AG10803 (cell line): ENCODE measurements around the gene FAM156B.
A peak's percentile ranks its signal among the peaks of the same experiment; 100 is the strongest.
"Not testable (repeated sequence)": the region's sequence is repeated elsewhere in the genome, so short reads cannot be mapped to it uniquely, and the experiment has no call there.

ENCODE experiments used
- DNase-seq: peaks from one replicate; pipeline ENCODE4 v3.0.0; 2010; ENCODE audit warnings: low read depth
- H3K4me3 ChIP-seq: 2 replicates; pipeline ENCODE4 v1.5.1; 2011; ENCODE audit warnings: mild to moderate bottlenecking, low read length, control low read depth
- TF ChIP-seq, protein P1 (sequence below): conservative IDR thresholded peaks from 2 replicates; pipeline ENCODE4 v1.5.1; 2011; ENCODE audit warnings: mild to moderate bottlenecking, low read length, control low read depth, inconsistent platforms

Gene FAM156B

GRCh38 chrX:52888090-52888489 lies 9.0 kb upstream of the FAM156B start:
- DNase-seq, H3K4me3 ChIP-seq: not testable (repeated sequence)

DNA sequence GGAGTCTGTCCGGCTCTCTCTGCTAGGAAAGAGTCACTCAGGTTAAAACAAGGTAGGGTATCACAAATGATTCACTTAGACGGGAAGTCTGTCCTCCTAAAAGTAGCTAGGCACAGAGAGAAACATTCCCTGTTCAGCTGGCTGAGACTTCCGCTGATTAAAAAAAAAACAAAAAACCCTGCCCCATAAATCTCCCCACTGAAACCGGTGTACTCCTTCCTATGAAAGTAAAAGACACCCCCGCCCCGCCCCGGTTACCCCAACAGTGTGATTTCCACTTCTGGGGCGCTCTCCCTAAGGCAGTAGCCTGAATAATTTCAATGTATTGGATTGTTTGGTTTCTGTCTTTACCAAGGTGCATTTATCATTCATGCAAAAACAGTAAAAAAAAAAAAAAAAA lies 692 bp upstream of the FAM156B start:
- H3K4me3 ChIP-seq, DNase-seq: not testable (repeated sequence)

DNA sequence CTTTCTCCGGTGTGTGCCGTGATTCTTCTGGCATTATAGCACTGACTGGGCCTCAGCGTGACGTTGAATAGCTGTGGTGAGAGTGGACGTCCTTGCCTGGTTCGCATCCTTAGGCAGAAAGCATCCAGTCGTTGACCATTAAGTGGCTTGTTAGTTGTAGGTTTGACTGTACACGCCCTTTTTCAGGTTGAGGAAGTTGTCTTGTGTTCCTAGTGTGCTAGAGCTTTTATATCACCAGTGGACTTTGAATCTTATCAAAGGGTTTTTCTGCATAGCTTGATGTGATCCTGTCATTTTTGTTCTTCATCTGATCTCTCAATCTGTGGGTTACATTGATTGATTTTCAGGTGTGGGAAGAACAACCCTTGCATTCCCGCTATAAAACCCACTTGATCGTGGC lies 8.4 kb downstream of the FAM156B start:
- not testable (repeated sequence) for DNase-seq, H3K4me3 ChIP-seq

DNA sequence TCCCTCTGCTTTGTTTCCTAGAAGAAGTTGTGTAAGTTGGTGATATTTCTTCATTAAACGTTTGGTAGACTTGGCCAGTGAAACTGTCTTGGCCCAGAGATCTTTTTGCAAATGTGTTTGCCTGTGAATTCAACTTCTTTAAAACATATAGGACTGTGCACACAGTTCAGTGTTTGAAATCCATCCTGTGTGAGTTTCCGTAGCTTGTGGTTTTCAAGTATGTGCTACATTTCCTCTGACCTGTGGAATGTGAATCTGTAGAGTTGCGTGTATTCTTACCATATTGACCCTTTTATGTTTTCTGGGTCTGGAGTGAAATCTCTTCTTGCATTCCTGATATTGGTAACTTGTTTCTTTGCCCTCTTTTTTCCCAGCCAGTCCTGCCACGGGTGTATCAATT lies 8.9 kb downstream of the FAM156B start:
- not testable (repeated sequence) for DNase-seq, H3K4me3 ChIP-seq

DNA sequence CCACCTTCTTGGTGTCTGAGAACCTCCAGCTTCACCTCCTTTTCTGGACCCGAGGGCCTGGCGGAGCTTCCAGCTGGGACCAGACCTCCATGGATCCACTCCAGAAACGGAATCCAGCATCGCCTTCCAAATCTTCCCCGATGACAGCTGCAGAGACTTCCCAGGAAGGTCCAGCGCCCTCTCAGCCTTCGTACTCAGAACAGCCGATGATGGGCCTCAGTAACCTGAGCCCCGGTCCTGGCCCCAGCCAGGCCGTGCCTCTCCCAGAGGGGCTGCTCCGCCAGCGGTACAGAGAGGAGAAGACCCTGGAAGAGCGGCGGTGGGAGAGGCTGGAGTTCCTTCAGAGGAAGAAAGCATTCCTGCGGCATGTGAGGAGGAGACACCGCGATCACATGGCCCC lies 10.0 kb downstream of the FAM156B start:
- not testable (repeated sequence) for DNase-seq, H3K4me3 ChIP-seq

- not testable (repeated sequence) for H3K4me3 ChIP-seq, DNase-seq
Measured at GRCh38 chrX:52907900-52908299, 10.8 kb downstream of the FAM156B start.

GRCh38 chrX:52909313-52909969 lies 12.3 kb downstream of the FAM156B start:
- DNase-seq, H3K4me3 ChIP-seq: not testable (repeated sequence)

DNA sequence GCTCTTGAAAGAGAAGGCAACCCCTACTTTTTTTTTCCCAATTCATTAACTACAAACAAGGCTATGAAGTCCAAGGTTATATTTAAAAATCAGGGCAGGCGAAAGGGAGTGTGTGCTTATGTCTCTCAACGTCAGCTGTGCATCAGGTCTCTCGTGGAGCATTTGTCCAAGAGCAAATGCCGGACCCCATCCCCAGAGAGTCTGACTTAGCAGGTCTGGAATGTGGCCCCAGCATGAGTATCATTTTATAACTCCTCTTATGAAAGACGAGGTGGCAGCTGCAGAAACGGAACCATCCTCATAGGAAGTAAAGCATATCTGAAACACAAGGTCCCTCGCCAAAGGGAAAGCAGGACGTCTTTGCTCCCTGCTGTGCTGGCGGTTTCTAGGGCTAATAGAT lies 16.6 kb downstream of the FAM156B start:
- not testable (repeated sequence) for DNase-seq, H3K4me3 ChIP-seq

GRCh38 chrX:52914704-52915103 lies 17.6 kb downstream of the FAM156B start:
- H3K4me3 ChIP-seq, DNase-seq: not testable (repeated sequence)

DNA sequence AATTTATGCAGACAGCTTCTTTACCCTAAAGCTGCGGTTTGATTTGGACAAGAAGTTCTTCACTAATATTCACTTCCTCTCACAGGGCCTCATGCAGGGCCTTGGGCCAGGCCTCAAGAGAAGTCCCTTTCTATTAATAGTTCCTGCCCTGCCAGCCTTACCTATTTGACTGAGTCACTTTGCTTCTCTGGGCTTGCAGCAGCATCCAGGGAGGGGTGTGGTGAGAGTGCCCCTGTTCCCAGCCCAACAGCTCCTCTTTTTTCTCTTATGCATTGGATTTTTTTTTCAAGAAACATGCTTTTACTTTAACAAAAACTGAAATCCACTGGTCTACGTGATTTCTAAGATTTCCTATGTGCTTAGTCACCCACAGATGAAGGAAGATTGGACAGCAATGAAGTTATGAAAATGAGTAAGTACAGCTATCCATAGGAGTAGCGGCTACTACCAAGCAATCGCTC lies 26.7 kb downstream of the FAM156B start:
- DNase-seq, result peak; percentile 38
- H3K4me3 ChIP-seq, result no peak overlapping the region
- TF ChIP-seq, protein P1, sequence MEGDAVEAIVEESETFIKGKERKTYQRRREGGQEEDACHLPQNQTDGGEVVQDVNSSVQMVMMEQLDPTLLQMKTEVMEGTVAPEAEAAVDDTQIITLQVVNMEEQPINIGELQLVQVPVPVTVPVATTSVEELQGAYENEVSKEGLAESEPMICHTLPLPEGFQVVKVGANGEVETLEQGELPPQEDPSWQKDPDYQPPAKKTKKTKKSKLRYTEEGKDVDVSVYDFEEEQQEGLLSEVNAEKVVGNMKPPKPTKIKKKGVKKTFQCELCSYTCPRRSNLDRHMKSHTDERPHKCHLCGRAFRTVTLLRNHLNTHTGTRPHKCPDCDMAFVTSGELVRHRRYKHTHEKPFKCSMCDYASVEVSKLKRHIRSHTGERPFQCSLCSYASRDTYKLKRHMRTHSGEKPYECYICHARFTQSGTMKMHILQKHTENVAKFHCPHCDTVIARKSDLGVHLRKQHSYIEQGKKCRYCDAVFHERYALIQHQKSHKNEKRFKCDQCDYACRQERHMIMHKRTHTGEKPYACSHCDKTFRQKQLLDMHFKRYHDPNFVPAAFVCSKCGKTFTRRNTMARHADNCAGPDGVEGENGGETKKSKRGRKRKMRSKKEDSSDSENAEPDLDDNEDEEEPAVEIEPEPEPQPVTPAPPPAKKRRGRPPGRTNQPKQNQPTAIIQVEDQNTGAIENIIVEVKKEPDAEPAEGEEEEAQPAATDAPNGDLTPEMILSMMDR, result no peak

- DNase-seq, H3K4me3 ChIP-seq: not testable (repeated sequence)
Measured at GRCh38 chrX:52930214-52930613, 33.1 kb downstream of the FAM156B start.

- no peak for DNase-seq
- H3K4me3 ChIP-seq, result no peak overlapping the region
- TF ChIP-seq, protein P1, result no peak
Measured at GRCh38 chrX:52933213-52933612, 36.1 kb downstream of the FAM156B start.

- H3K4me3 ChIP-seq, result peak overlapping the region; percentile 76
- TF ChIP-seq, protein P1, result no peak
- no peak for DNase-seq
Measured at GRCh38 chrX:52933976-52934703, 37.0 kb downstream of the FAM156B start.
